ENCODE data around the gene TNIP2.

The TNIP2 gene

GRCh38 chr4:2794486-2795299 lies 38.6 kb upstream of the TNIP2 start (continued):
- TF ChIP-seq RBAK (tag by site-specific recombination; IDR thresholded peaks at IDR 0.05) (no peak), ZFHX2 (tag by site-specific recombination; conservative IDR thresholded peaks at IDR 0.05) (peak; percentile 57), PRDM10 (tag by site-specific recombination; IDR thresholded peaks at IDR 0.05) (peak; percentile 81), ZBTB1 (tag by site-specific recombination; IDR thresholded peaks at IDR 0.05) (no peak), SALL2 (tag by site-specific recombination; IDR thresholded peaks at IDR 0.05; ENCODE audit: borderline replicate concordance) (no peak), ZNF645 (tag by site-specific recombination; IDR thresholded peaks at IDR 0.05) (no peak), ZBTB17 (tag by site-specific recombination; IDR thresholded peaks at IDR 0.05) (0 out of 2 replicates have a peak, but pooled peaks have one; percentile 32), ZNF266 (tag by site-specific recombination; IDR thresholded peaks at IDR 0.05; ENCODE audit: low read depth) (no peak), GLIS1 (tag by site-specific recombination; IDR thresholded peaks at IDR 0.05) (no peak), ZNF555 (tag by site-specific recombination; conservative IDR thresholded peaks at IDR 0.05) (no peak), BCL11A (tag by site-specific recombination; IDR thresholded peaks at IDR 0.05; ENCODE audit: low read depth) (no peak), ZNF138 (tag by site-specific recombination; IDR thresholded peaks at IDR 0.05; ENCODE audit: borderline replicate concordance) (no peak), PATZ1 (tag by site-specific recombination; IDR thresholded peaks at IDR 0.05) (no peak), ZBTB8A (tag by site-specific recombination; IDR thresholded peaks at IDR 0.05) (peak; percentile 79), EGR2 (tag by site-specific recombination; IDR thresholded peaks at IDR 0.05; ENCODE audit: low read depth) (peak; percentile 47; the same call in 1 of the 2 replicates), YY1 (tag by site-specific recombination; IDR thresholded peaks at IDR 0.05) (no peak), ZIC2 (tag by site-specific recombination; IDR thresholded peaks at IDR 0.05) (peak; percentile 64; the same call in 1 of the 2 replicates)

GRCh38 chr4:2793586-2794485 lies 37.7 kb upstream of the TNIP2 start:
- Histone ChIP-seq H3K36me3 (ENCODE audit: control insufficient read depth in 2 of 2, insufficient read depth in 1 of 2, low read length in 2 of 2) (no peaks in the 10 kb centered on the region), H3K27ac (ENCODE audit: extremely low read depth, low read depth, low read length) (no peak overlapping the region), H3K4me3 (ENCODE audit: low read depth, low read length) (no peak overlapping the region), H3K4me1 (ENCODE audit: control insufficient read depth, insufficient read depth, low read length) (no peaks in the 10 kb centered on the region), H3K9me3 (ENCODE audit: control insufficient read depth, insufficient read depth, low read depth, low read length) (no peaks in the 10 kb centered on the region)
- ChIA-PET CTCF (no interaction called here), POLR2A (no interaction called here)
- TF ChIP-seq ZNF692 (tag by site-specific recombination; IDR thresholded peaks at IDR 0.05) (peak; percentile 87), ZNF514 (tag by site-specific recombination; IDR thresholded peaks at IDR 0.05) (no peak), SCRT2 (tag by site-specific recombination; IDR thresholded peaks at IDR 0.05) (peak; percentile 40), ZNF561 (tag by site-specific recombination; IDR thresholded peaks at IDR 0.05; ENCODE audit: borderline replicate concordance) (no peak), ZNF335 (tag by site-specific recombination; conservative IDR thresholded peaks at IDR 0.05) (peak; percentile 19; the same call in 1 of the 2 replicates), SETDB1 (IDR thresholded peaks at IDR 0.05; ENCODE audit: insufficient read length, low read length) (no peak), ZFHX2 (tag by site-specific recombination; conservative IDR thresholded peaks at IDR 0.05) (no peak), PATZ1 (tag by site-specific recombination; IDR thresholded peaks at IDR 0.05) (peak; percentile 48; the same call in 1 of the 2 replicates), ZFP69B (tag by site-specific recombination; IDR thresholded peaks at IDR 0.05) (peak; percentile 75)
